H9 (cell line): ENCODE measurements around the gene USP49. TPM values are rescaled to one million over a fixed set of nuclear protein-coding genes. Genes with fewer than 3 reads are reported as not detected.

Experiments
- DNase-seq: peaks from one replicate; pipeline ENCODE4 v3.0.0-alpha.2; 2017
- H2AFZ ChIP-seq: one replicate; pipeline ENCODE4 v1.6.1; 2013; ENCODE audit warnings: mild to moderate bottlenecking, low read length, control low read depth, moderate library complexity
- H2AK5ac ChIP-seq: 2 replicates; pipeline ENCODE4 v1.6.1; 2013; ENCODE audit warnings: low read length, control low read depth, mixed read lengths; ENCODE audit not compliant: insufficient read length
- H2BK120ac ChIP-seq: one replicate; pipeline ENCODE4 v1.6.1; 2013; ENCODE audit warnings: low read depth, mild to moderate bottlenecking, low read length, control low read depth, inconsistent platforms; ENCODE audit not compliant: poor library complexity, severe bottlenecking
- H2BK12ac ChIP-seq: 2 replicates; pipeline ENCODE4 v1.6.1; 2013; ENCODE audit warnings: low read length, control low read depth, mixed read lengths, low read depth; ENCODE audit not compliant: insufficient read length
- H2BK15ac ChIP-seq: 2 replicates; pipeline ENCODE4 v1.6.1; 2013; ENCODE audit warnings: low read depth, low read length, control low read depth
- H2BK20ac ChIP-seq: one replicate; pipeline ENCODE4 v1.6.1; 2013; ENCODE audit warnings: low read depth, mild to moderate bottlenecking, low read length, control low read depth, inconsistent platforms; ENCODE audit not compliant: poor library complexity, severe bottlenecking
- H2BK5ac ChIP-seq: 2 replicates; pipeline ENCODE4 v1.6.1; 2013; ENCODE audit warnings: low read length, control low read depth, mixed read lengths; ENCODE audit not compliant: insufficient read length
- H3K14ac ChIP-seq: 2 replicates; pipeline ENCODE4 v1.6.1; 2013; ENCODE audit warnings: low read length, control low read depth; ENCODE audit not compliant: insufficient read depth
- H3K18ac ChIP-seq: 2 replicates; pipeline ENCODE4 v1.6.1; 2013; ENCODE audit warnings: low read depth, mild to moderate bottlenecking, mixed read lengths, low read length, control low read depth; ENCODE audit not compliant: insufficient read length
- H3K23ac ChIP-seq: 2 replicates; pipeline ENCODE4 v1.6.1; 2013; ENCODE audit warnings: low read length, control low read depth, mixed read lengths, low read depth; ENCODE audit not compliant: insufficient read length
- H3K23me2 ChIP-seq: 2 replicates; pipeline ENCODE4 v1.6.1; 2013; ENCODE audit warnings: low read depth, mild to moderate bottlenecking, mixed read lengths, low read length, control low read depth; ENCODE audit not compliant: insufficient read length, poor library complexity, severe bottlenecking
- H3K27ac ChIP-seq: 2 replicates; pipeline ENCODE4 v1.5.1; 2013; ENCODE audit warnings: low read length, control low read depth, mixed read lengths, low read depth; ENCODE audit not compliant: insufficient read length
- H3K27me3 ChIP-seq: 2 replicates; pipeline ENCODE4 v1.6.1; 2013; ENCODE audit warnings: low read length, control low read depth, inconsistent platforms; ENCODE audit not compliant: insufficient read depth
- H3K4ac ChIP-seq: 2 replicates; pipeline ENCODE4 v1.6.1; 2013; ENCODE audit warnings: low read depth, mild to moderate bottlenecking, control low read depth, inconsistent platforms, low read length, moderate library complexity
- H3K4me1 ChIP-seq: 2 replicates; pipeline ENCODE4 v1.6.1; 2013; ENCODE audit warnings: low read length, control low read depth, inconsistent platforms; ENCODE audit not compliant: insufficient read depth
- H3K4me2 ChIP-seq: 2 replicates; pipeline ENCODE4 v1.6.1; 2013; ENCODE audit warnings: low read length, control low read depth, mixed read lengths; ENCODE audit not compliant: insufficient read length, insufficient read depth
- H3K56ac ChIP-seq: 2 replicates; pipeline ENCODE4 v1.6.1; 2013; ENCODE audit warnings: low read depth, mild to moderate bottlenecking, mixed read lengths, low read length, control low read depth; ENCODE audit not compliant: insufficient read length
- H3K79me1 ChIP-seq: 2 replicates; pipeline ENCODE4 v1.6.1; 2013; ENCODE audit warnings: low read depth, mild to moderate bottlenecking, moderate library complexity, low read length, control low read depth, inconsistent platforms; ENCODE audit not compliant: insufficient read depth, poor library complexity, severe bottlenecking
- H3K79me2 ChIP-seq: 2 replicates; pipeline ENCODE4 v1.6.1; 2013; ENCODE audit warnings: low read length, control low read depth, inconsistent platforms; ENCODE audit not compliant: insufficient read depth
- H3K9ac ChIP-seq: 2 replicates; pipeline ENCODE4 v1.6.1; 2013; ENCODE audit warnings: low read length, control low read depth, mixed read lengths; ENCODE audit not compliant: insufficient read length; ENCODE audit errors: extremely low read depth
- H3K9me3 ChIP-seq: one replicate; pipeline ENCODE4 v1.6.1; 2013; ENCODE audit warnings: low read depth, low read length, inconsistent platforms; ENCODE audit not compliant: control insufficient read depth
- H3T11ph ChIP-seq: one replicate; pipeline ENCODE4 v1.6.1; 2013; ENCODE audit warnings: mild to moderate bottlenecking, low read length, control low read depth, inconsistent platforms
- H4K20me1 ChIP-seq: one replicate; pipeline ENCODE4 v1.6.1; 2013; ENCODE audit not compliant: control insufficient read depth, insufficient read length, insufficient read depth
- H4K5ac ChIP-seq: 2 replicates; pipeline ENCODE4 v1.6.1; 2013; ENCODE audit warnings: low read depth, mild to moderate bottlenecking, mixed read lengths, low read length, control low read depth; ENCODE audit not compliant: insufficient read length
- H4K8ac ChIP-seq: replicated peaks from 2 replicates; pipeline ENCODE4 v1.6.1; 2013; ENCODE audit warnings: low read length, control low read depth, mixed read lengths, low read depth; ENCODE audit not compliant: insufficient read length
- H4K91ac ChIP-seq: 2 replicates; pipeline ENCODE4 v1.6.1; 2013; ENCODE audit warnings: low read depth, mild to moderate bottlenecking, moderate library complexity, mixed read lengths, low read length, control low read depth; ENCODE audit not compliant: insufficient read length
- H3K27ac Mint-ChIP-seq, 3 experiments: 2 replicates in 2 of 3; 3 replicates in 1 of 3; pipeline ENCODE4 v1.8.0; 2020 to 2021; ENCODE audit warnings: mixed read lengths in 3 of 3, mild to moderate bottlenecking in 1 of 3, moderate library complexity in 1 of 3
- H3K27me3 Mint-ChIP-seq: 2 replicates; pipeline ENCODE4 v1.8.0; 2021; ENCODE audit warnings: low read depth, mild to moderate bottlenecking, moderate library complexity, mixed read lengths
- H3K36me3 Mint-ChIP-seq, 3 experiments: 2 replicates in 2 of 3; 3 replicates in 1 of 3; pipeline ENCODE4 v1.8.0; 2020 to 2021; ENCODE audit warnings: low read depth in 3 of 3, mixed read lengths in 3 of 3; ENCODE audit not compliant: insufficient read depth in 1 of 3
- H3K4me1 Mint-ChIP-seq, 2 experiments: 2 replicates each; pipeline ENCODE4 v1.8.0; 2020; ENCODE audit warnings: mixed read lengths in 2 of 2
- H3K4me3 Mint-ChIP-seq, 2 experiments: 2 replicates in 1 of 2; 3 replicates in 1 of 2; pipeline ENCODE4 v1.8.0; 2020 to 2021; ENCODE audit warnings: mild to moderate bottlenecking in 2 of 2, mixed read lengths in 2 of 2, moderate library complexity in 1 of 2
- H3K9me3 Mint-ChIP-seq, 2 experiments: 2 replicates in 1 of 2; 3 replicates in 1 of 2; pipeline ENCODE4 v1.8.0; 2020; ENCODE audit warnings: mild to moderate bottlenecking in 2 of 2, mixed read lengths in 2 of 2, moderate library complexity in 1 of 2
- CTCF ChIP-seq: fragments of 200-600 bp; sonication (generic); conservative IDR thresholded peaks from 3 replicates; pipeline ENCODE4 v1.8.0; 2021; ENCODE audit warnings: antibody characterized with exemption, mild to moderate bottlenecking
- WGBS: extraction: QIAGEN DNeasy Blood & Tissue Kit; methylation state at CpG from one replicate; pipeline ENCODE4 v1.1.7; 2013; ENCODE audit warnings: missing lambda C conversion rate, low lambda C conversion rate, mixed read lengths; ENCODE audit not compliant: insufficient read length; ENCODE audit errors: extremely low coverage; 5-methylcytosine and 5-hydroxymethylcytosine counted together
- total RNA-seq: library from RNA; stranded (reverse); gene quantifications from 2 replicates; pipeline ENCODE4 v1.2.1, GENCODE V29; 2021

Gene USP49
- total RNA-seq, 1 experiment from 2014 or later = 19.0 TPM

- H3K56ac ChIP-seq = no peak overlapping the region
- H4K5ac ChIP-seq = no peak overlapping the region
- no peak overlapping the region for H3K4me2 ChIP-seq
- no peak overlapping the region for H3K9ac ChIP-seq
- peaks cover 12% of the 10 kb centered on the region; the same call in 1 of the 2 replicates for H3K4me1 ChIP-seq
- H3T11ph ChIP-seq = no peak overlapping the region
- no peaks in the 10 kb centered on the region for H3K9me3 ChIP-seq
- Mint-ChIP-seq H3K4me3 (no peak overlapping the region), H3K4me1 (peaks cover 23 to 29% of the 10 kb centered on the region in 2 experiments), H3K9me3 (no peaks in the 10 kb centered on the region), H3K27ac (peak overlapping the region in 1 of 3 experiments; percentile 81; a peak in 1 of 7 replicates), H3K27me3 (peaks cover 1% of the 10 kb centered on the region), H3K36me3 (peaks cover 26 to 67% (median 48%) of the 10 kb centered on the region in 3 experiments)
- H3K79me2 ChIP-seq = no peaks in the 10 kb centered on the region
- no peak overlapping the region for H4K91ac ChIP-seq
- no peak overlapping the region for H3K18ac ChIP-seq
- no peak overlapping the region for H2BK120ac ChIP-seq
- no peaks in the 10 kb centered on the region for H3K27me3 ChIP-seq
- H4K8ac ChIP-seq = no peak overlapping the region
- no peak overlapping the region for H2BK12ac ChIP-seq
- no peak for DNase-seq
- no peaks in the 10 kb centered on the region for H3K79me1 ChIP-seq
- no peak for TF ChIP-seq CTCF
- no peak overlapping the region; the same call in 1 of the 2 replicates for H3K14ac ChIP-seq
- no peak overlapping the region for H2BK5ac ChIP-seq
- WGBS = no CpG with 5 or more reads among the region's 1 CpG
- no peak overlapping the region for H3K27ac ChIP-seq
- no peak overlapping the region for H2BK20ac ChIP-seq
- no peak overlapping the region for H2AK5ac ChIP-seq
- no peak overlapping the region for H3K23ac ChIP-seq
- H4K20me1 ChIP-seq = peaks cover 3% of the 10 kb centered on the region
- H3K4ac ChIP-seq = no peak overlapping the region
- no peak overlapping the region for H2BK15ac ChIP-seq
- H3K23me2 ChIP-seq = peaks cover 2% of the 10 kb centered on the region
- no peak overlapping the region for H2AFZ ChIP-seq
Observed at GRCh38 chr6:41935193-41935574, 40.0 kb upstream of the USP49 start.
